Measurements from ENCODE around the gene CHSY1. TPM values are rescaled to one million over a fixed set of nuclear protein-coding genes. Genes with fewer than 3 reads are reported as not detected.
A peak's percentile ranks its signal among the peaks of the same experiment; 100 is the strongest.
"Not testable (repeated sequence)": the region's sequence is repeated elsewhere in the genome, so short reads cannot be mapped to it uniquely, and the experiment has no call there.

CHSY1 gene
- total RNA-seq, 1 donor from 2014 or later: 20.4 TPM

DNA sequence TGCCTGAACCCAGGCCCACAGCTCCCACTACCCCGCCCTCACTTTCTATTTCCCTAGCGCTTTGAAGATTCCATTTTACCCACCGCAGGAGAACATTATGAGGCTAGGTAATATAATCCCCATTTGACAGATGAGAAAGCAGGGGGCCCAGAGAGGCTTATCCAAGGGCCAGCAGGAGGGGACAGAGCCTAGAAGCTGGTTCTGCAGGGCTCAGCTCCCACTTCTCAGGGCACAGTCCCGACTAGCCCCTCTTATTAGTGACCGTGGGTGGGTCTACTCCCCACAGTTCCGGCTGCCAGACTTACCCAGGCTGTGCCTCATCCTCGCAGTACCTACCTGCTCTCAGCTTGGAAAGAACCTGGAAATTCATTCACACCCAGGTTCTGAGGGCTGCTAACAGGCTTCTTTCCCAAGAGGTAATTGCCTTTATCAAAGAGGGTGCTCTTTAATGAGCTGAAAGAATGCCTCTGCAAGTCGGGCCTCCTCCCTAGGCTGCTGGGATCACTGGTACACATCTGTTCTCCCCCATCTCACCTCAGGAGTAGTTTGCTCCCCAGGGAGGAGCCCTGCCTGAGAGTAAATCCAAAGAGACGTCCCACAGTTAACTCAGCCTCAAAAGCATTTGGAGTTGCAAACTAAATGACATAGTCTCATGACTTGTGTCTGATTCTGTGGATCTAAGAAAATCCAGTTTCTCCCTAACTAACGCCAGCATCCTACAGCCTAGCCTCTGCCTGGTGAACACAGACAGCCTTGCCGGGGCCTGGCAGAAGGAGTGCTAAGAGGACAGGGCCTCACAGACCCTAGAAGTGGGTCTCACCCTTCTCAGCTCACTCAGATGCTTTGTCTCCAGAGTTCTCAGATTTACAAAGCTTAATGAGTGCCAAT, 125.0 kb downstream of the CHSY1 start:
- ChIA-PET CTCF (interaction anchor here (1.4 to 1.5 kb wide), 4 partner anchors 8 to 162 kb away, joined by 3 to 4 read pairs (median 4); no protein-coding TSS in a partner anchor), POLR2A (interaction anchor here (1.0 to 5.1 kb wide), 6 partner anchors 8 to 1562 kb away, joined by 3 to 45 read pairs (median 6); partner anchors contain the start of genes CHSY1 and SNRPA1)

GRCh38 chr15:101125881-101126428, 125.9 kb downstream of the CHSY1 start:
- not testable (repeated sequence) for H3K36me3 Mint-ChIP-seq (ENCODE audit: low read depth); ATAC-seq (ENCODE audit: low read depth); H3K9me3 Mint-ChIP-seq; H3K4me3 Mint-ChIP-seq; H3K27me3 Mint-ChIP-seq; DNase-seq
- Mint-ChIP-seq H3K27ac (peak overlapping the region; percentile 72), H3K4me1 (peaks cover 76% of the 10 kb centered on the region)
- ChIA-PET POLR2A (interaction anchor here (1.0 to 5.1 kb wide), 5 partner anchors 31 to 1561 kb away, joined by 3 to 45 read pairs (median 6); partner anchors contain the start of genes CHSY1 and SNRPA1), CTCF (interaction anchor here (1.4 to 1.5 kb wide), 3 partner anchors 9 to 162 kb away, joined by 3 to 4 read pairs (median 4); no protein-coding TSS in a partner anchor)
- intact Hi-C loops (cut with micrococcal nuclease): loop anchor here (2.0 to 5.0 kb wide), 2 partner anchors 37 to 61 kb away; no protein-coding TSS in a partner anchor

More for the DNA sequence above, 125.0 kb downstream of the CHSY1 start:
- H3K9me3 Mint-ChIP-seq: no peaks in the 10 kb centered on the region
- peak overlapping the region; percentile 98 for H3K27ac Mint-ChIP-seq
- H3K4me1 Mint-ChIP-seq: peaks cover 80% of the 10 kb centered on the region
- intact Hi-C loops (cut with micrococcal nuclease): loop anchor here (1.0 to 5.0 kb wide), 5 partner anchors 8 to 124 kb away; no protein-coding TSS in a partner anchor
- DNase-seq (no peak), ATAC-seq (ENCODE audit: low read depth) (peak; percentile 49)
- no peaks in the 10 kb centered on the region for H3K36me3 Mint-ChIP-seq (ENCODE audit: low read depth)
- TF ChIP-seq, protein P1, sequence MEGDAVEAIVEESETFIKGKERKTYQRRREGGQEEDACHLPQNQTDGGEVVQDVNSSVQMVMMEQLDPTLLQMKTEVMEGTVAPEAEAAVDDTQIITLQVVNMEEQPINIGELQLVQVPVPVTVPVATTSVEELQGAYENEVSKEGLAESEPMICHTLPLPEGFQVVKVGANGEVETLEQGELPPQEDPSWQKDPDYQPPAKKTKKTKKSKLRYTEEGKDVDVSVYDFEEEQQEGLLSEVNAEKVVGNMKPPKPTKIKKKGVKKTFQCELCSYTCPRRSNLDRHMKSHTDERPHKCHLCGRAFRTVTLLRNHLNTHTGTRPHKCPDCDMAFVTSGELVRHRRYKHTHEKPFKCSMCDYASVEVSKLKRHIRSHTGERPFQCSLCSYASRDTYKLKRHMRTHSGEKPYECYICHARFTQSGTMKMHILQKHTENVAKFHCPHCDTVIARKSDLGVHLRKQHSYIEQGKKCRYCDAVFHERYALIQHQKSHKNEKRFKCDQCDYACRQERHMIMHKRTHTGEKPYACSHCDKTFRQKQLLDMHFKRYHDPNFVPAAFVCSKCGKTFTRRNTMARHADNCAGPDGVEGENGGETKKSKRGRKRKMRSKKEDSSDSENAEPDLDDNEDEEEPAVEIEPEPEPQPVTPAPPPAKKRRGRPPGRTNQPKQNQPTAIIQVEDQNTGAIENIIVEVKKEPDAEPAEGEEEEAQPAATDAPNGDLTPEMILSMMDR (IDR thresholded peaks at IDR 0.05): no peak
- H3K4me3 Mint-ChIP-seq: peak overlapping the region; percentile 79
- H3K27me3 Mint-ChIP-seq: no peaks in the 10 kb centered on the region

Other genes starting within 250 kb of the CHSY1 start
- 23.7 and 24.5 TPM in 2 replicates for gene SELENOS, start 25.4 kb upstream of the CHSY1 start, total RNA-seq
- 119 and 122 TPM in 2 replicates for gene SNRPA1, start 43.2 kb upstream of the CHSY1 start, total RNA-seq
- 0.78 and 1.1 TPM in 2 replicates for gene PCSK6, start 237.7 kb upstream of the CHSY1 start, total RNA-seq